GM18517 (cell line): ENCODE data around the gene SLC25A12.

Experiments used
- ATAC-seq: cut with Tn5 transposase; IDR thresholded peaks from one replicate; pipeline ENCODE4 v1.9.1; 2021; ENCODE audit warnings: mild to moderate bottlenecking, moderate library complexity; ENCODE audit not compliant: unreplicated experiment

SLC25A12 gene

GRCh38 chr2:171889808-171890207 lies 4.2 kb downstream of the SLC25A12 start:
- no peak for ATAC-seq

GRCh38 chr2:171889333-171889732 lies 4.7 kb downstream of the SLC25A12 start:
- ATAC-seq, result no peak

GRCh38 chr2:171883275-171883893 lies 10.7 kb downstream of the SLC25A12 start:
- ATAC-seq, result no peak

- no peak for ATAC-seq
Measured at GRCh38 chr2:171882089-171882769, 11.8 kb downstream of the SLC25A12 start.

GRCh38 chr2:171880774-171881173 lies 13.3 kb downstream of the SLC25A12 start:
- ATAC-seq, result no peak

DNA sequence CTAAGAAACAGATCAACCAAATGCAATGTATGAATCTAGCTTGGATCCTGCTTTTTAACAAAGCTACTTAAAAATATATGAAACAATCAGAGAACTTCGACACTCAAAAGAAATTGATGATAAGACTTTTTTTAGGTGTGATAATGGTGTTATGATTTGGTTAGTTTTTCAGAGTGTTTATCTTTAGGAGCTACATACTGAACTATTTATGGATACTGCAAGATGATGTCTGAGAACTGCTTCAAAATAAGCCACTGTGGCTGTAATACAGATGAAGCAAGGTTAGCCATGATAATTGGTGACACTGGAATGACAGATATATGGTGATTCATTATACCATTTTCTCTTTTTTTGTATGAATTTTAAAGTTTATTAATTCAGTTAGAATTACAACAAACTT lies 14.2 kb downstream of the SLC25A12 start:
- no peak for ATAC-seq

DNA sequence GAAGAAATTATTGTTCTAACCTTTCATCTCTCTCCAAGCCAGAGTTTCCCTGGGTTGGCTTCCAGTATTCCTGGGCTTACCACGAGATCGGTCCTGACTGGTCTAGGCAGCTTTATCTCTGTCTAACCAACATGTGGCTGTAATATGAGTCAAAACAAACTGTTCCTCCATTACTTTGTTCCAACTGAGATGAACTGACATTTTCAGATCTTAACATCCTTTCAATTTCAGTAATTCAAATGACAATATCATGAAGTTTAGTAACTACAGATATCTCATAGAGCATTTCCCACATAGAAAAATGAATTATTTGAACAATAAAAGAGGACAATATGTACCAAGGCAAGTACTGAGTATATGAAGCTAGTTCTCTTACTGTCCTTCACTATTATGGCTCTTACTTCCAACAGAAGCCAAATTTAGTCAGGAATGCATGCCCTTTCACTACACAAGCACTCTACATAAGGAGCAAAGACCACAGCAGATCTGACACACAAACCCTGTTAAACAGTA lies 15.5 kb downstream of the SLC25A12 start:
- ATAC-seq, result no peak

DNA sequence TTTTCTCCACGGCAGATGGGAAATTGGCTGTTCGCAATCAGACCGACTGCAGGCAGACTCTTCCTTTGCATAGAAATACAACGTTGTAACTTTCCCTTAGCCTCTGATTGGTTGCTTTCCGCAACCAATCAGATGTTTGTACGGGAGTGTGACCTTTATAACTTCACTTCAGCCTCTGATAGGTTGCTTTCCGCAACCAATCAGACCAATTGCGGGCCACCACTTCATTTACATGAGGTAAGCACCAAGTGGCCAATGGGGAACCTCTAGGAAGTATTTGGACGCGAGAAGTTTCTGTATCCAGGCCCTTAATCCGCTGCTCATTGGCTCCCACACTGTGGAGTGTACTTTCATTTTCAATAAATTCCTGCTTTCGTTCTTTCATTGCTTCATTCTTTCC lies 19.1 kb downstream of the SLC25A12 start:
- no peak for ATAC-seq

DNA sequence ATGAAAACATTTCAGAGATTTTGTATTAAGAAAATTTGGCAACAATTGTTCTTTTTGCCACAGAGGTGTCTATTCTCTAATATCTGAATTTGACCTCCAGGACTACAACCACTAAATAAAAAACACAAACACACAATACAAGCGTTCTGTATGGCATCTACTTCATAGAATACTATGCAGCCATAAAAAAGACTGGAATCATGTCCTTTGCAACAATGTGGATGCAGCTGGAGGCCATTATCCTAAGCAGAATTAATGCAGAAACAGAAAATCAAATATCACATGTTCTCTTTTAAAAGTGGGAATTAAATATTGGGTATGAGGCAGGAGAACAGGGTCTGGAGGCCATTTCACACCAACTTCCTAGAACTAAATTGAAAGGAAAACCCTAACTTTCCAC lies 19.5 kb downstream of the SLC25A12 start:
- no peak for ATAC-seq

GRCh38 chr2:171864357-171864985 lies 29.6 kb downstream of the SLC25A12 start:
- ATAC-seq, result no peak

DNA sequence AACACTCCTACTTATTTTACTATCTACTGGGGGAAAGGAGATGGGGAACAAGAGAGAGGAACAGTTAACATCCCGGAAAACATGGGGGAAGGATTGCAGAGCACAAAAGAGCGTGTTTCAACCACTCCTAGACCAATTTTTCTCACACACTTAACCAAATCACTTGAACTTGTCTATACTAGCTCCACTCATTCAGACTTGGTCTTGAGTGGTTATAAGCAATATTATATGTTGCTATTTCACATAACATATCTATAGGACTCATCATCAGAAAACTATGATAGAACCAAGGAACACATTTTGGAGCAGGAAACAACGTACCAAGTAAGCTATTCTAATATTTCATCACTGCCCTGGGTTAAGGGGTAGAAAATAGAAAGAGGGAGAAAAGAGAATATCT lies 31.5 kb downstream of the SLC25A12 start:
- no peak for ATAC-seq

GRCh38 chr2:171858397-171858958 lies 35.6 kb downstream of the SLC25A12 start:
- ATAC-seq, result no peak

- no peak for ATAC-seq
Measured at GRCh38 chr2:171855401-171855800, 38.6 kb downstream of the SLC25A12 start.

DNA sequence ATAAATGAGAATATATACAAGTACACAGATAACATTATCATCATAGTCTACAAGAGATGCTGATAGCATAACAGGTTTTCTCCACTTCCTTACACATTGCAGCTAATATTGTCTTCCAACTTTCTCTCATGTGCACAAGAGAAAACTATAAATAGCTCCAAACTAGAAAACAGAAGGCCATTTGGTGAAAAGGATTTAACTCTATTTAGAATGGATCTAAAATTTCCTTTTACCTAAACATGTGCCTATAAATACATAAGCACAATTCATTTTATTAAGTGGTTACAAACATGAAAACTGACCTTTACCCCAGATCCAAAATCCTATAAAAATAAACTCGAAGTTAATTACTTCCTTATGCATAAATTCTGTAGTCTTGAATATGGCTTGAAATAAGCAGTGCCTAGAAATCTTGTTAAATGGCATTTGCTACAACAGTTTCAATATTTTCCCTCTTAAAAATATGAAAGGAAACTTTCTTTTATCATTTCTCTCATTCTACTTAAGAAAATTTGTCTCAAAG lies 41.6 kb downstream of the SLC25A12 start:
- no peak for ATAC-seq

DNA sequence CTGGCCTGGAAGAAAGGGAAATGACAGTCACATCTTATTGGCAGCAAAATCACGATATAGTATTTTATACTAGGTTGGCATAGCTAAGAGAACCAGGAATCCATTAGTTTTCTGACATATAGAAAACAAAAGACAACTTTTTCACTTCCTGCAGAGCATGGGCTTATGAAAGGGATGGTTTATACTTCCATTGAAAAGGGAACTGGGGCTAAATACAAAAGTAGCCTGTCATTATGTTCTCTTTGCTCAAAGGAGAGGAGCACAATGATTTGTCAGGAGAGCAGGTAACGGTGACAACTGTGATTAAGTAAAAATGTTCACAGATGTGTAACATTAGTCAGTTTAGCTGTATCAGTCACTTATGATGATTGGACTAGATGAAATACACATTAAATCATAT lies 46.4 kb downstream of the SLC25A12 start:
- no peak for ATAC-seq

DNA sequence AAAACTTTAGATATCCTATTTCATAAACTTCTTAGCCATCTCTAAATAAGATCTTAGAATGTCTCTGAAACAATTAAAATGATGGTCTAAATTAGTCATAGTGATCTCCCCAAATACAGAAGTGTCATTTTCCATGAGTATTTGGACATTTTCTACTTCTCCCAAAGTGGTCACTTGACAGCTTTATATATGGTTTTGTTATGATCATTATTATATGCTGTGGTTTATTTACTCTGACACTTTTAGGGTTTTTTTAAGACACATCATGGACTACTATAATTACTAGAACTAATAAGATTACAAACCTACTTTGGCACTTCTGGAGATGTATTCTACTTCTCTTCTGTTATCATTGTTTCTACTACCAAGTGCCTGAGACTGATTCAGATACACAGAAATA lies 47.1 kb downstream of the SLC25A12 start:
- no peak for ATAC-seq

GRCh38 chr2:171841996-171842395 lies 52.0 kb downstream of the SLC25A12 start:
- no peak for ATAC-seq

DNA sequence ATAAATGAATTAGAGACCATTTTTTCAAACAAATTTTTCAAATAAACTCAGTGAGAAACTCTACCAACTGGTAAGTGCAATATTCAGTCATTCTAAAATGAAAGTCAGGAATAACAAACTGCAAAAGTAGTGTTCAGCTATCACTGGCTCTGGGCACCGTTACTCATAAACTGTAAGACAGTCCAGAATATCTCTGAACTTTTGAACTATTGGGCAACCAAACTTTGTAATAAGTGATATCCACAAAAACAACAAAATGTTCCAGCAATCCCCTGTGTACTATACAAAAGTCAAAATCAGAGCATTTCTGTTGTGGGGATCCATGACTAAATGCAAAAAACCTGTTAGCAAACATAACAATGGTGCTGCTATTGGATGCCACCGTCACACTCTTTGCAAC lies 56.3 kb downstream of the SLC25A12 start:
- ATAC-seq, result no peak

DNA sequence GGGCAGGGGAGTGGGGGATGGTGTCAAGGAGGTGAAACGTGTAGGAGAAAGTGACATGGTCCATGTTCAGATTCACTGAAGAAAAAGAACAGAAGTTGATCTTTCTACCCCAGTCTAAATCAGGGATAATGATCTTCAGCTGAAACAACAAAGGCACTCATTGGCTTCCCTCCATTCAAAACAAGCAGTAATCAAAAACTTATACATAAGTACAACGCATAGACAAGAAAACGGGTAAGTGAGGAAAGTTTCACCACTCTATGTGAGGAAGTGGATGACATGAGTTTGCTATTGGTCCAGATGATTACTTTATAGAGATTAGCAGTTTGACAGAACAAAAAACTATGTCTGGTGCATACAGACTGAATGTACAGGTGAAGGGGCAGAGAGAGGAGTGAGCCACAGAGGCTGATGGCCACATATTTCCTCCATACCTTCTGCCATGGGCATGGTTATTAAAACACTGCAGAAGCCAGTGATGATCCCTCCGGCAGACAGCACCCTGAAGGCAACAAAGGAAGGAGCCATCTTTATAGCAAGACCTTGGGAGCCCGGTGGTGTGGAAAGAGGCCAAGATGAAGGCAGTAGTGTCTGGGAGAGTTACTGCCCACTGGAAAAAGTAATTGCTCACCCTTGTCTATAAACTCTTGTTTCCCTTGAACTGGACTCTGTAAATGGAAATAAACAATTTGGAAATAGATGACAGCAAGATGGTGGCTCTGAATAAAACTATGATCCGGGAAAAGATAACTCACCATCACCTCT lies 57.7 kb downstream of the SLC25A12 start:
- ATAC-seq, result no peak

- no peak for ATAC-seq
Measured at GRCh38 chr2:171835386-171835785, 58.7 kb downstream of the SLC25A12 start.

DNA sequence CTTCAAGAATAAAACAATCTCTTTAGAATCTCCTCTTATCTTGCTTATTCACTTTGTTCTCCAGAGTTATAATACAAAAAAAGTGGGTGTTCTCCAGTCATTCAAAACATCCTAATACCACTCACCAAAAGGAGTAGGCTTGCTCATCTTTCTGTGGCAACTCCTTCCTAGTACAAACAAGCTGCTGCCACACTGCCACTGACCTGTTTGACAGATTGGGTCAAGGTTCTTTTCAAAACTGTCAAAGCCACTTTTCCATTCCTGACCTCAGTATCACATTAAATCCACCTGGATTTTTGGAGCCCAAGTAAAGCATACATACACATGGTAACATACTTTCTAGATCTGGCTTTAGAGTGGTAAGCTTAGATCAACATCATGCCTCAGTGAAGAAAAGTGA lies 59.8 kb downstream of the SLC25A12 start:
- no peak for ATAC-seq
